ENCODE measurements around the gene UBAP1L.
A peak's percentile ranks its signal among the peaks of the same experiment; 100 is the strongest.
"Not testable (repeated sequence)": the region's sequence is repeated elsewhere in the genome, so short reads cannot be mapped to it uniquely, and the experiment has no call there.

UBAP1L gene

GRCh38 chr15:65115086-65115485 is at the start of gene UBAP1L:
UBAP1L (minus strand) TSS chr15:65115200; CDS start chr15:65106215, 8,985 bp downstream.
- DNase-seq: peak; percentile 69 to 89

- no peak for DNase-seq
Measured at GRCh38 chr15:65164139-65164538, 49.1 kb upstream of the UBAP1L start.

GRCh38 chr15:65163041-65163440 is 48.0 kb upstream of the UBAP1L start:
- no peak for DNase-seq

GRCh38 chr15:65156692-65157091 is 41.7 kb upstream of the UBAP1L start:
- peak in 1 of 2 experiments; percentile 1 for DNase-seq

- no peak for DNase-seq
Measured at GRCh38 chr15:65154720-65155119, 39.7 kb upstream of the UBAP1L start.

GRCh38 chr15:65147902-65148301 is 32.9 kb upstream of the UBAP1L start:
- DNase-seq: no peak

- DNase-seq: no peak
Measured at GRCh38 chr15:65146438-65146837, 31.4 kb upstream of the UBAP1L start.

GRCh38 chr15:65138631-65139030 is 23.6 kb upstream of the UBAP1L start:
- DNase-seq: not testable (repeated sequence)

GRCh38 chr15:65137893-65138292 is 22.9 kb upstream of the UBAP1L start:
- not testable (repeated sequence) for DNase-seq

- not testable (repeated sequence) for DNase-seq
Measured at GRCh38 chr15:65137089-65137488, 22.1 kb upstream of the UBAP1L start.

GRCh38 chr15:65134538-65134937 is 19.5 kb upstream of the UBAP1L start:
- no peak for DNase-seq

GRCh38 chr15:65133548-65134200 is 18.7 kb upstream of the UBAP1L start, which contains the start of gene PDCD7:
PDCD7 (minus strand) TSS chr15:65133808; CDS start chr15:65133781, 27 bp downstream.
- peak; percentile 95 for DNase-seq

- no peak for DNase-seq
Measured at GRCh38 chr15:65132878-65133547, 18.0 kb upstream of the UBAP1L start.

GRCh38 chr15:65130941-65131340 is 15.9 kb upstream of the UBAP1L start:
- no peak for DNase-seq

GRCh38 chr15:65115542-65115941 is 542 bp upstream of the UBAP1L start:
- peak; percentile 47 to 87 for DNase-seq

GRCh38 chr15:65110676-65111292 is 4.2 kb downstream of the UBAP1L start:
- peak; percentile 31 to 64 for DNase-seq

GRCh38 chr15:65106011-65106590 is 8.9 kb downstream of the UBAP1L start:
- DNase-seq: no peak

GRCh38 chr15:65105038-65105437 is 10.0 kb downstream of the UBAP1L start:
- no peak for DNase-seq

GRCh38 chr15:65102912-65103311 is 12.1 kb downstream of the UBAP1L start:
- no peak for DNase-seq

GRCh38 chr15:65101891-65102708 is 12.9 kb downstream of the UBAP1L start:
- DNase-seq: no peak

- no peak for DNase-seq
Measured at GRCh38 chr15:65101411-65101890, 13.5 kb downstream of the UBAP1L start.

- DNase-seq: no peak
Measured at GRCh38 chr15:65100442-65100841, 14.6 kb downstream of the UBAP1L start.
